Measurements from ENCODE around the gene F12. TPM values are rescaled to one million over a fixed set of nuclear protein-coding genes. Genes with fewer than 3 reads are reported as not detected.
A peak's percentile ranks its signal among the peaks of the same experiment; 100 is the strongest.

Gene F12
- polyA plus RNA-seq, 3 donors = 1.4 to 5.5 (median 1.5) TPM

GRCh38 chr5:177358370-177358819, 51.0 kb downstream of the F12 start:
- peaks cover 13 to 24% of the 10 kb centered on the region in 2 donors for H3K36me3 Mint-ChIP-seq
- H3K27ac Mint-ChIP-seq = peak overlapping the region; percentile 80 to 96 (median 94)
- Histone ChIP-seq H4K20me1 (ENCODE audit: insufficient read depth, low read length) (peaks cover 51% of the 10 kb centered on the region), H3K4me1 (ENCODE audit: control insufficient read depth in 1 of 2, insufficient read depth in 2 of 2, low read length in 2 of 2) (peaks cover 92 to 100% of the 10 kb centered on the region in 2 donors), H3K9me3 (replicated peaks in 1 of 2; ENCODE audit: control insufficient read depth in 1 of 2, insufficient read depth in 1 of 2, low read length in 2 of 2) (peaks cover 0 to 7% of the 10 kb centered on the region in 2 donors), H3K4me3 (replicated peaks in 1 of 3; ENCODE audit: low read depth in 2 of 3, low read length in 3 of 3) (peak overlapping the region; percentile 61 to 96 (median 84)), H2AFZ (ENCODE audit: insufficient read depth, low read depth, low read length, poor library complexity, severe bottlenecking) (peak overlapping the region; percentile 65), H3K27ac (ENCODE audit: low read depth in 1 of 2, low read length in 2 of 2) (peak overlapping the region; percentile 58 to 87), H3K79me2 (ENCODE audit: insufficient read depth, low read length) (peaks cover 55% of the 10 kb centered on the region), H3K27me3 (ENCODE audit: control insufficient read depth in 2 of 2, insufficient read depth in 2 of 2, low read length in 2 of 2) (no peaks in the 10 kb centered on the region), H3K36me3 (replicated peaks in 1 of 2; ENCODE audit: control insufficient read depth in 1 of 2, insufficient read depth in 2 of 2, low read length in 2 of 2) (peaks cover 2 to 6% of the 10 kb centered on the region in 2 donors), H3K9ac (ENCODE audit: insufficient read depth, low read length, poor library complexity, severe bottlenecking) (peak overlapping the region; percentile 81), H3K4me2 (replicated peaks; ENCODE audit: extremely low read depth, low read length, poor library complexity, severe bottlenecking) (peak overlapping the region; percentile 96)
- H3K27me3 Mint-ChIP-seq (ENCODE audit: low read depth in 3 of 3) = peaks cover 0 to 5% (median 3%) of the 10 kb centered on the region in 3 donors
- intact Hi-C loops (cut with micrococcal nuclease) = no loop called here
- DNase-seq = no peak
- peaks cover 90% of the 10 kb centered on the region for H3K4me1 Mint-ChIP-seq
- WGBS (ENCODE audit: insufficient coverage) = 0% methylated on average over 5 of the region's 5 CpGs
- peaks cover 3 to 12% (median 7%) of the 10 kb centered on the region in 7 donors for H3K9me3 Mint-ChIP-seq
- no peak for TF ChIP-seq CTCF (IDR thresholded peaks at IDR 0.05)
- peak overlapping the region; percentile 89 to 95 for H3K4me3 Mint-ChIP-seq

- peak within 1 kb of the TSS; percentile 65 for H2AFZ ChIP-seq (ENCODE audit: insufficient read depth, low read depth, low read length, poor library complexity, severe bottlenecking)
- H4K20me1 ChIP-seq (ENCODE audit: insufficient read depth, low read length) = peaks cover 44% of the 10 kb centered on the region
- Mint-ChIP-seq H3K4me1 (peaks cover 91% of the 10 kb centered on the region), H3K36me3 (peaks cover 13 to 24% of the 10 kb centered on the region in 2 donors), H3K4me3 (peak within 1 kb of the TSS; percentile 89 to 95), H3K27ac (peak within 1 kb of the TSS; percentile 86 to 96 (median 94)), H3K9me3 (peaks cover 3 to 11% (median 7%) of the 10 kb centered on the region in 7 donors), H3K27me3 (ENCODE audit: low read depth in 3 of 3) (peaks cover 0 to 5% (median 1%) of the 10 kb centered on the region in 3 donors)
- TF ChIP-seq CTCF (IDR thresholded peaks at IDR 0.05) = no peak
- peaks cover 2 to 6% of the 10 kb centered on the region in 2 donors for H3K36me3 ChIP-seq (replicated peaks in 1 of 2; ENCODE audit: control insufficient read depth in 1 of 2, insufficient read depth in 2 of 2, low read length in 2 of 2)
- peak within 1 kb of the TSS; percentile 58 to 87 for H3K27ac ChIP-seq (ENCODE audit: low read depth in 1 of 2, low read length in 2 of 2)
- peaks cover 48% of the 10 kb centered on the region for H3K79me2 ChIP-seq (ENCODE audit: insufficient read depth, low read length)
- peak; percentile 82 to 90 (median 87) for DNase-seq
- under 1% methylated on average over 34 of the region's 37 CpGs for WGBS (ENCODE audit: insufficient coverage)
- intact Hi-C loops (cut with micrococcal nuclease) = no loop called here
- no peaks in the 10 kb centered on the region for H3K27me3 ChIP-seq (ENCODE audit: control insufficient read depth in 2 of 2, insufficient read depth in 2 of 2, low read length in 2 of 2)
- H3K9ac ChIP-seq (ENCODE audit: insufficient read depth, low read length, poor library complexity, severe bottlenecking) = peak within 1 kb of the TSS; percentile 81
- peak within 1 kb of the TSS; percentile 96 for H3K4me2 ChIP-seq (replicated peaks; ENCODE audit: extremely low read depth, low read length, poor library complexity, severe bottlenecking)
- H3K4me1 ChIP-seq (ENCODE audit: control insufficient read depth in 1 of 2, insufficient read depth in 2 of 2, low read length in 2 of 2) = peaks cover 94 to 100% of the 10 kb centered on the region in 2 donors
- H3K4me3 ChIP-seq (replicated peaks in 1 of 3; ENCODE audit: low read depth in 2 of 3, low read length in 3 of 3) = peak within 1 kb of the TSS; percentile 61 to 96 (median 84)
- peaks cover 0 to 7% of the 10 kb centered on the region in 2 donors for H3K9me3 ChIP-seq (replicated peaks in 1 of 2; ENCODE audit: control insufficient read depth in 1 of 2, insufficient read depth in 1 of 2, low read length in 2 of 2)
These were observed 51.7 kb downstream of the F12 start, which contains the start of gene RGS14 for GRCh38 chr5:177357459-177358351. RGS14 (plus strand) TSS chr5:177357924; CDS start chr5:177358025, 101 bp downstream.
